Measurements from ENCODE around the gene TTLL1. TPM values are rescaled to one million over a fixed set of nuclear protein-coding genes. Genes with fewer than 3 reads are reported as not detected.
A peak's percentile ranks its signal among the peaks of the same experiment; 100 is the strongest.

Gene TTLL1
- 1 to 10 TPM; 3.9 to 4.2 TPM for total RNA-seq

GRCh38 chr22:43088984-43089717, at the start of gene TTLL1:
Gene TTLL1 (minus strand): TSS chr22:43089391. CDS start chr22:43075586, 13,805 bp downstream.
- Mint-ChIP-seq H3K9me3 (no peaks in the 10 kb centered on the region), H3K4me1 (peaks cover 19% of the 10 kb centered on the region), H3K27ac (peak within 1 kb of the TSS; percentile 94), H3K36me3 (no peaks in the 10 kb centered on the region), H3K4me3 (peak within 1 kb of the TSS; percentile 84), H3K27me3 (no peaks in the 10 kb centered on the region)
- DNase-seq = peak; percentile 95

GRCh38 chr22:43136801-43137200, 47.6 kb upstream of the TTLL1 start:
- no peak overlapping the region for H3K4me3 Mint-ChIP-seq
- H3K27me3 Mint-ChIP-seq = no peaks in the 10 kb centered on the region
- no peak overlapping the region for H3K27ac Mint-ChIP-seq
- peaks cover 7% of the 10 kb centered on the region for H3K4me1 Mint-ChIP-seq
- no peak for DNase-seq
- H3K36me3 Mint-ChIP-seq = peaks cover 27% of the 10 kb centered on the region
- H3K9me3 Mint-ChIP-seq = no peaks in the 10 kb centered on the region

GRCh38 chr22:43136255-43136654, 47.1 kb upstream of the TTLL1 start:
- no peaks in the 10 kb centered on the region for H3K27me3 Mint-ChIP-seq
- DNase-seq = peak; percentile 43
- no peak overlapping the region for H3K4me3 Mint-ChIP-seq
- H3K4me1 Mint-ChIP-seq = peaks cover 4% of the 10 kb centered on the region
- peaks cover 26% of the 10 kb centered on the region for H3K36me3 Mint-ChIP-seq
- H3K27ac Mint-ChIP-seq = no peak overlapping the region
- H3K9me3 Mint-ChIP-seq = no peaks in the 10 kb centered on the region

- Mint-ChIP-seq H3K27me3 (no peaks in the 10 kb centered on the region), H3K27ac (no peak overlapping the region), H3K4me1 (no peaks in the 10 kb centered on the region), H3K4me3 (no peak overlapping the region), H3K9me3 (no peaks in the 10 kb centered on the region), H3K36me3 (peaks cover 21% of the 10 kb centered on the region)
- DNase-seq = no peak
Measured at GRCh38 chr22:43135565-43135964, 46.4 kb upstream of the TTLL1 start.

GRCh38 chr22:43134553-43134952, 45.4 kb upstream of the TTLL1 start:
- H3K27ac Mint-ChIP-seq = no peak overlapping the region
- H3K36me3 Mint-ChIP-seq = peaks cover 21% of the 10 kb centered on the region
- no peak overlapping the region for H3K4me3 Mint-ChIP-seq
- H3K27me3 Mint-ChIP-seq = no peaks in the 10 kb centered on the region
- H3K4me1 Mint-ChIP-seq = no peaks in the 10 kb centered on the region
- H3K9me3 Mint-ChIP-seq = no peaks in the 10 kb centered on the region
- DNase-seq = no peak

GRCh38 chr22:43133401-43133800, 44.2 kb upstream of the TTLL1 start:
- no peak overlapping the region for H3K4me3 Mint-ChIP-seq
- no peaks in the 10 kb centered on the region for H3K9me3 Mint-ChIP-seq
- peaks cover 19% of the 10 kb centered on the region for H3K36me3 Mint-ChIP-seq
- H3K4me1 Mint-ChIP-seq = peaks cover 3% of the 10 kb centered on the region
- no peak for DNase-seq
- H3K27me3 Mint-ChIP-seq = no peaks in the 10 kb centered on the region
- H3K27ac Mint-ChIP-seq = no peak overlapping the region

- no peak overlapping the region for H3K4me3 Mint-ChIP-seq
- H3K36me3 Mint-ChIP-seq = peaks cover 13% of the 10 kb centered on the region
- no peaks in the 10 kb centered on the region for H3K9me3 Mint-ChIP-seq
Measured at GRCh38 chr22:43131773-43132501, 42.7 kb upstream of the TTLL1 start.

GRCh38 chr22:43129426-43130425, 40.5 kb upstream of the TTLL1 start:
- no peak for DNase-seq
- Mint-ChIP-seq H3K27me3 (no peaks in the 10 kb centered on the region), H3K36me3 (peaks cover 6% of the 10 kb centered on the region), H3K4me3 (no peak overlapping the region), H3K9me3 (no peaks in the 10 kb centered on the region), H3K27ac (no peak overlapping the region), H3K4me1 (peaks cover 8% of the 10 kb centered on the region)

More at GRCh38 chr22:43131773-43132501, 42.7 kb upstream of the TTLL1 start:
- no peak overlapping the region for H3K27ac Mint-ChIP-seq
- H3K27me3 Mint-ChIP-seq = no peaks in the 10 kb centered on the region
- no peak for DNase-seq
- H3K4me1 Mint-ChIP-seq = peaks cover 7% of the 10 kb centered on the region

GRCh38 chr22:43128928-43129424, 39.8 kb upstream of the TTLL1 start:
- no peaks in the 10 kb centered on the region for H3K9me3 Mint-ChIP-seq
- H3K4me1 Mint-ChIP-seq = peaks cover 8% of the 10 kb centered on the region
- peaks cover 5% of the 10 kb centered on the region for H3K36me3 Mint-ChIP-seq
- H3K4me3 Mint-ChIP-seq = no peak overlapping the region
- H3K27me3 Mint-ChIP-seq = no peaks in the 10 kb centered on the region
- DNase-seq = no peak
- H3K27ac Mint-ChIP-seq = no peak overlapping the region

- H3K4me3 Mint-ChIP-seq = no peak overlapping the region
- no peaks in the 10 kb centered on the region for H3K27me3 Mint-ChIP-seq
- peaks cover 2% of the 10 kb centered on the region for H3K36me3 Mint-ChIP-seq
- no peaks in the 10 kb centered on the region for H3K9me3 Mint-ChIP-seq
- H3K4me1 Mint-ChIP-seq = peaks cover 8% of the 10 kb centered on the region
- no peak for DNase-seq
- peak overlapping the region; percentile 25 for H3K27ac Mint-ChIP-seq
Measured at GRCh38 chr22:43128116-43128515, 38.9 kb upstream of the TTLL1 start.

GRCh38 chr22:43127166-43127908, 38.1 kb upstream of the TTLL1 start:
- DNase-seq = no peak
- Mint-ChIP-seq H3K36me3 (peaks cover 2% of the 10 kb centered on the region), H3K4me3 (no peak overlapping the region), H3K27me3 (no peaks in the 10 kb centered on the region), H3K9me3 (no peaks in the 10 kb centered on the region), H3K4me1 (peaks cover 8% of the 10 kb centered on the region), H3K27ac (no peak overlapping the region)

GRCh38 chr22:43126501-43127165, 37.4 kb upstream of the TTLL1 start:
- Mint-ChIP-seq H3K4me1 (peaks cover 8% of the 10 kb centered on the region), H3K9me3 (no peaks in the 10 kb centered on the region)
- no peak for DNase-seq

GRCh38 chr22:43118953-43119458, 29.8 kb upstream of the TTLL1 start:
- no peaks in the 10 kb centered on the region for H3K4me1 Mint-ChIP-seq
- no peak overlapping the region for H3K4me3 Mint-ChIP-seq
- H3K27ac Mint-ChIP-seq = no peak overlapping the region
- H3K36me3 Mint-ChIP-seq = no peaks in the 10 kb centered on the region
- H3K9me3 Mint-ChIP-seq = no peaks in the 10 kb centered on the region
- H3K27me3 Mint-ChIP-seq = no peaks in the 10 kb centered on the region
- DNase-seq = no peak

More at GRCh38 chr22:43126501-43127165, 37.4 kb upstream of the TTLL1 start:
- no peaks in the 10 kb centered on the region for H3K27me3 Mint-ChIP-seq
- no peak overlapping the region for H3K27ac Mint-ChIP-seq
- H3K36me3 Mint-ChIP-seq = no peaks in the 10 kb centered on the region
- no peak overlapping the region for H3K4me3 Mint-ChIP-seq
